Measurements from ENCODE around the gene LILRA2. TPM values are rescaled to one million over a fixed set of nuclear protein-coding genes. Genes with fewer than 3 reads are reported as not detected.

Gene LILRA2
- total RNA-seq, 1 experiment from 2014 or later: not detected

DNA sequence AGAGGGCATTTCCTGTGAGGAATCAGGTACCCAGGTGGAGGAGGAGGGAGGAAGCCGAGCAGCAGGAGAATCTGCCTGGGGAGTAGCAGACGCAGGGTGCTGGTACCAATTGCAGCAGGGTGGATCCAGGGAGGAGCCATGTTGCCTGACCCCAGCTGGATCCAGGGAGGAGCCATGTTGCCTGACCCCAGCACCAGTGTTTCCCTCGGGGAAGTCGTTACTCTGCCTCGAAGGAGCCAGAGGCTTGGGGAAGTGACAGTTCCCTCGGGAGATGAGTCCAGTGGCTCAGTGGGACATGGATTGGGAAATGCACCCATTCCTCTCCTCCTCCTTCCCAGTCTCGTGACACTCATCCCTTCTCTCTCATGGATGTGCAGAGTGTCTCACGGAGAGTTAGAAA is 39.4 kb upstream of the LILRA2 start:
- H3K27me3 Mint-ChIP-seq (ENCODE audit: low read depth): peaks cover 7% of the 10 kb centered on the region
- no peak overlapping the region for H2AFZ ChIP-seq (ENCODE audit: low read length)
- DNase-seq: no peak
- H2BK5ac ChIP-seq (ENCODE audit: insufficient read length, low read length): no peak overlapping the region
- no peak overlapping the region for H2AK5ac ChIP-seq (ENCODE audit: insufficient read length, low read length)
- no peak overlapping the region for H4K8ac ChIP-seq (replicated peaks; ENCODE audit: insufficient read length, low read depth, low read length)
- H3K4me1 ChIP-seq (ENCODE audit: insufficient read depth, low read length): no peaks in the 10 kb centered on the region
- H3K18ac ChIP-seq (ENCODE audit: insufficient read length, low read depth, low read length): no peak overlapping the region
- H3K4me3 Mint-ChIP-seq: no peak overlapping the region
- no peaks in the 10 kb centered on the region for H3K4me1 Mint-ChIP-seq
- H3K79me1 ChIP-seq (ENCODE audit: insufficient read depth, low read depth, low read length, poor library complexity, severe bottlenecking): no peaks in the 10 kb centered on the region
- peaks cover 8 to 33% (median 11%) of the 10 kb centered on the region in 3 experiments; a peak in 6 of 7 replicates for H3K36me3 Mint-ChIP-seq (ENCODE audit: insufficient read depth in 1 of 3, low read depth in 3 of 3)
- H2BK120ac ChIP-seq (ENCODE audit: low read depth, low read length, poor library complexity, severe bottlenecking): no peak overlapping the region
- H3K27ac Mint-ChIP-seq: no peak overlapping the region
- TF ChIP-seq, protein P1, sequence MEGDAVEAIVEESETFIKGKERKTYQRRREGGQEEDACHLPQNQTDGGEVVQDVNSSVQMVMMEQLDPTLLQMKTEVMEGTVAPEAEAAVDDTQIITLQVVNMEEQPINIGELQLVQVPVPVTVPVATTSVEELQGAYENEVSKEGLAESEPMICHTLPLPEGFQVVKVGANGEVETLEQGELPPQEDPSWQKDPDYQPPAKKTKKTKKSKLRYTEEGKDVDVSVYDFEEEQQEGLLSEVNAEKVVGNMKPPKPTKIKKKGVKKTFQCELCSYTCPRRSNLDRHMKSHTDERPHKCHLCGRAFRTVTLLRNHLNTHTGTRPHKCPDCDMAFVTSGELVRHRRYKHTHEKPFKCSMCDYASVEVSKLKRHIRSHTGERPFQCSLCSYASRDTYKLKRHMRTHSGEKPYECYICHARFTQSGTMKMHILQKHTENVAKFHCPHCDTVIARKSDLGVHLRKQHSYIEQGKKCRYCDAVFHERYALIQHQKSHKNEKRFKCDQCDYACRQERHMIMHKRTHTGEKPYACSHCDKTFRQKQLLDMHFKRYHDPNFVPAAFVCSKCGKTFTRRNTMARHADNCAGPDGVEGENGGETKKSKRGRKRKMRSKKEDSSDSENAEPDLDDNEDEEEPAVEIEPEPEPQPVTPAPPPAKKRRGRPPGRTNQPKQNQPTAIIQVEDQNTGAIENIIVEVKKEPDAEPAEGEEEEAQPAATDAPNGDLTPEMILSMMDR (conservative IDR thresholded peaks at IDR 0.05): no peak
- H2BK12ac ChIP-seq (ENCODE audit: insufficient read length, low read depth, low read length): no peak overlapping the region
- no CpG with 5 or more reads among the region's 8 CpGs for WGBS (ENCODE audit: extremely low coverage, insufficient read length, low lambda C conversion rate)
- H3K23ac ChIP-seq (ENCODE audit: insufficient read length, low read depth, low read length): no peak overlapping the region
- no peak overlapping the region for H2BK20ac ChIP-seq (ENCODE audit: low read depth, low read length, poor library complexity, severe bottlenecking)
- H3K23me2 ChIP-seq (ENCODE audit: insufficient read length, low read depth, low read length, poor library complexity, severe bottlenecking): no peaks in the 10 kb centered on the region
- no peak overlapping the region for H3K14ac ChIP-seq (ENCODE audit: insufficient read depth, low read length)
- no peak overlapping the region for H3K4ac ChIP-seq (ENCODE audit: low read depth, low read length)
- no peak overlapping the region for H3T11ph ChIP-seq (ENCODE audit: low read length)
- no peak overlapping the region for H4K91ac ChIP-seq (ENCODE audit: insufficient read length, low read depth, low read length)
- H3K9me3 Mint-ChIP-seq: peaks cover 91 to 94% of the 10 kb centered on the region in 2 experiments
- no peak overlapping the region for H3K9ac ChIP-seq (ENCODE audit: extremely low read depth, insufficient read length, low read length)
- H3K27ac ChIP-seq (ENCODE audit: insufficient read length, low read depth, low read length): no peak overlapping the region
- H3K9me3 ChIP-seq (ENCODE audit: control insufficient read depth, low read depth, low read length): peaks cover 80% of the 10 kb centered on the region
- no peak overlapping the region for H4K5ac ChIP-seq (ENCODE audit: insufficient read length, low read depth, low read length)
- H3K56ac ChIP-seq (ENCODE audit: insufficient read length, low read depth, low read length): no peak overlapping the region
- no peaks in the 10 kb centered on the region for H3K27me3 ChIP-seq (ENCODE audit: insufficient read depth, low read length)
- no peak overlapping the region for H3K4me2 ChIP-seq (ENCODE audit: insufficient read depth, insufficient read length, low read length)
- no peaks in the 10 kb centered on the region for H4K20me1 ChIP-seq (ENCODE audit: control insufficient read depth, insufficient read depth, insufficient read length)
- H2BK15ac ChIP-seq (ENCODE audit: low read depth, low read length): no peak overlapping the region
- no peaks in the 10 kb centered on the region for H3K79me2 ChIP-seq (ENCODE audit: insufficient read depth, low read length)
